Activated CD4-positive, alpha-beta T cell treated with anti-CD3 and anti-CD28 coated beads, Interleukin-2, amount 50 U/mL, for 1 hour (primary cell): ENCODE measurements around the gene MMP15.

Experiments
- DNase-seq: peaks from one replicate; pipeline ENCODE4 v3.0.0-alpha.2; 2020

MMP15 gene

GRCh38 chr16:58037365-58038057, 12.0 kb downstream of the MMP15 start:
- DNase-seq, result no peak

GRCh38 chr16:58038219-58038641, 12.7 kb downstream of the MMP15 start:
- no peak for DNase-seq

- DNase-seq, result no peak
Observed at GRCh38 chr16:58039829-58040495, 14.4 kb downstream of the MMP15 start.

- no peak for DNase-seq
Observed at GRCh38 chr16:58040496-58040846, 14.9 kb downstream of the MMP15 start.

- DNase-seq, result no peak
Observed at GRCh38 chr16:58040945-58041627, 15.5 kb downstream of the MMP15 start.

- no peak for DNase-seq
Observed at GRCh38 chr16:58041628-58041955, 16.0 kb downstream of the MMP15 start.

- DNase-seq, result no peak
Observed at GRCh38 chr16:58042001-58042885, 16.7 kb downstream of the MMP15 start.

GRCh38 chr16:58042886-58043515, 17.4 kb downstream of the MMP15 start:
- no peak for DNase-seq

GRCh38 chr16:58043571-58044155, 18.1 kb downstream of the MMP15 start:
- DNase-seq, result no peak

- no peak for DNase-seq
Observed at GRCh38 chr16:58044266-58045019, 18.9 kb downstream of the MMP15 start.

GRCh38 chr16:58045096-58045495, 19.5 kb downstream of the MMP15 start:
- no peak for DNase-seq

GRCh38 chr16:58046054-58046881, 20.7 kb downstream of the MMP15 start:
- no peak for DNase-seq

GRCh38 chr16:58046936-58047335, 21.4 kb downstream of the MMP15 start:
- no peak for DNase-seq

GRCh38 chr16:58047557-58048348, 22.2 kb downstream of the MMP15 start:
- no peak for DNase-seq

- no peak for DNase-seq
Observed at GRCh38 chr16:58048494-58049231, 23.1 kb downstream of the MMP15 start.

- no peak for DNase-seq
Observed at GRCh38 chr16:58049232-58050185, 24.0 kb downstream of the MMP15 start.

- no peak for DNase-seq
Observed at GRCh38 chr16:58051296-58051695, 25.7 kb downstream of the MMP15 start.
